Measurements from ENCODE around the gene DLGAP5.
A peak's percentile ranks its signal among the peaks of the same experiment; 100 is the strongest.

GRCh38 chr14:55129086-55129427 lies 62.3 kb downstream of the DLGAP5 start, which contains the start of gene LGALS3:
- no peak for TF ChIP-seq CTCF (IDR thresholded peaks at IDR 0.05)
- TF ChIP-seq POLR2A (IDR thresholded peaks at IDR 0.05), result peak; percentile 78
- no peak for TF ChIP-seq EP300 (IDR thresholded peaks at IDR 0.05)
